Activated effector memory CD4-positive, alpha-beta T cell treated with Interleukin-2 at 50 U/mL for 16 hours (primary cell): ENCODE results near the gene PDCD10.

Source experiments
- DNase-seq: peaks from one replicate; pipeline ENCODE4 v3.0.0-alpha.2; 2020

The PDCD10 gene

GRCh38 chr3:167671878-167672427 is 62.7 kb downstream of the PDCD10 start:
- DNase-seq: no peak

GRCh38 chr3:167669699-167670098 is 65.0 kb downstream of the PDCD10 start:
- DNase-seq: no peak

- no peak for DNase-seq
These were observed 66.0 kb downstream of the PDCD10 start for GRCh38 chr3:167668651-167669050.

- DNase-seq: no peak
These were observed 68.1 kb downstream of the PDCD10 start for GRCh38 chr3:167666563-167666962.

- DNase-seq: no peak
These were observed 71.7 kb downstream of the PDCD10 start for GRCh38 chr3:167662919-167663400.

GRCh38 chr3:167657684-167658225 is 76.9 kb downstream of the PDCD10 start:
- DNase-seq: no peak

GRCh38 chr3:167656821-167657220 is 77.9 kb downstream of the PDCD10 start:
- no peak for DNase-seq

GRCh38 chr3:167653760-167654159 is 80.9 kb downstream of the PDCD10 start, which contains the start of gene WDR49:
Gene WDR49, minus strand, starts transcription at chr3:167653942. Its CDS starts 517 bp downstream, at chr3:167653425.
- no peak for DNase-seq

GRCh38 chr3:167653155-167653554 is 81.5 kb downstream of the PDCD10 start:
- DNase-seq: no peak

GRCh38 chr3:167651826-167652225 is 82.9 kb downstream of the PDCD10 start:
- no peak for DNase-seq

GRCh38 chr3:167650459-167650858 is 84.2 kb downstream of the PDCD10 start:
- no peak for DNase-seq

GRCh38 chr3:167649746-167650145 is 84.9 kb downstream of the PDCD10 start:
- no peak for DNase-seq

- no peak for DNase-seq
These were observed 90.1 kb downstream of the PDCD10 start for GRCh38 chr3:167644611-167645010.
